Gastrocnemius medialis (tissue), 4 donors: ENCODE measurements around the gene NTN1.

Source experiments
- POLR2A ChIP-seq, 2 donors: fragments of 450-650 bp; IDR thresholded peaks; one replicate each; pipeline ENCODE4 v1.6.1; 2017; ENCODE audit warnings: antibody characterized with exemption in 2 of 2, mild to moderate bottlenecking in 2 of 2, moderate library complexity in 2 of 2
- TF ChIP-seq, protein P1 (sequence below), 5 experiments: fragments of 450-650 bp in 3 of 5; fragments of 200-600 bp in 2 of 5; sonication (generic) in 2 of 5; IDR thresholded peaks in 4 of 5; conservative IDR thresholded peaks in 1 of 5; 1 replicate in 4 of 5; 2 replicates in 1 of 5; pipeline ENCODE4 v1.5.1; 2016 to 2019; ENCODE audit warnings: antibody characterized with exemption in 5 of 5, mild to moderate bottlenecking in 3 of 5, moderate library complexity in 3 of 5

DNA sequence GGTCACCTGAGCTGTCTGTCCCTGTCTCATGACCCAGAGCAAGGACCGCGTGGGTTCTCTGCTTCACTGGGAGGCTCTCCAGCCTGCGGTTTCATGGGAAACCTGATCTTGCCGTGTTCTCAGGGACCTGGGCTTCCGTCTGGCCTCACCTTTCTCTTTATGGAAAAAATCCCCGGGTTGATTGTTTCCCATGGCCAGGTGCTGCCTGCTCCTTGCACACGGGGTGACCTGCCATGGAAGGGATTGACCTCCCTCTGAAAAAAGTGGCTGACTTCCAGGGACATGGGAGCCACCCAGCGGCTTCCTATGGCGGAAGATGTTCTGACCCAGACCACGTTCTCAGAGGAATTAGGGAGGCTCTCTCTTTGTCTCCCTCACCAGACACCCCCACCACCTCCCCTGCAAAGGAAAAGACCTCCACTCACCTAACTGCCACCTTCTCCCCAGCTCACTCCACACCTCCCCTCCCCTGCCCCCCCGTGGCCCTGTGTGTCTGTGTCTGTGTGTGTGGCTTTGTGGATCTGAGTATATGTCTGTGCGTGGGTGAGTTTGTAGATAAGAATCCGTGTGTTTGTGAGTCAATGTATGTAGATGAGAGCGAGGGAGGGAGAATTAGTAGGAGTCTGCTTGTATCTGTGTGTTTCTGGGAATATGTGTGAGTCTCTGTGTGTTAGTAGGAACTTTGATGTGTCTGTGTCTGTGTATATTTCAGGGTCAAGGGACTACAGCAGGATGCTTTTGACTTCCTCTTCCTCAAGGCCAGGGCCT lies 154.6 kb downstream of the NTN1 start:
- TF ChIP-seq, protein P1, sequence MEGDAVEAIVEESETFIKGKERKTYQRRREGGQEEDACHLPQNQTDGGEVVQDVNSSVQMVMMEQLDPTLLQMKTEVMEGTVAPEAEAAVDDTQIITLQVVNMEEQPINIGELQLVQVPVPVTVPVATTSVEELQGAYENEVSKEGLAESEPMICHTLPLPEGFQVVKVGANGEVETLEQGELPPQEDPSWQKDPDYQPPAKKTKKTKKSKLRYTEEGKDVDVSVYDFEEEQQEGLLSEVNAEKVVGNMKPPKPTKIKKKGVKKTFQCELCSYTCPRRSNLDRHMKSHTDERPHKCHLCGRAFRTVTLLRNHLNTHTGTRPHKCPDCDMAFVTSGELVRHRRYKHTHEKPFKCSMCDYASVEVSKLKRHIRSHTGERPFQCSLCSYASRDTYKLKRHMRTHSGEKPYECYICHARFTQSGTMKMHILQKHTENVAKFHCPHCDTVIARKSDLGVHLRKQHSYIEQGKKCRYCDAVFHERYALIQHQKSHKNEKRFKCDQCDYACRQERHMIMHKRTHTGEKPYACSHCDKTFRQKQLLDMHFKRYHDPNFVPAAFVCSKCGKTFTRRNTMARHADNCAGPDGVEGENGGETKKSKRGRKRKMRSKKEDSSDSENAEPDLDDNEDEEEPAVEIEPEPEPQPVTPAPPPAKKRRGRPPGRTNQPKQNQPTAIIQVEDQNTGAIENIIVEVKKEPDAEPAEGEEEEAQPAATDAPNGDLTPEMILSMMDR (IDR thresholded peaks at IDR 0.05 in 4 of 5, conservative IDR thresholded peaks at IDR 0.05 in 1 of 5): no peak
- TF ChIP-seq POLR2A (IDR thresholded peaks at IDR 0.05): no peak
